ENCODE measurements around the gene PNISR. TPM values are rescaled to one million over a fixed set of nuclear protein-coding genes. Genes with fewer than 3 reads are reported as not detected.

The PNISR gene
- total RNA-seq, 4 donors from 2014 or later, result 183 to 302 (median 241) TPM

- DNase-seq, result no peak
- no peak for TF ChIP-seq POLR2A (IDR thresholded peaks at IDR 0.05)
- TF ChIP-seq CTCF (IDR thresholded peaks at IDR 0.05), result no peak
- WGBS, 2 donors, result 83% methylated on average over 9 of the region's 9 CpGs
- H3K4me1 ChIP-seq, result peaks cover 10 to 14% of the 10 kb centered on the region in 2 donors
- no peaks in the 10 kb centered on the region for H3K9me3 ChIP-seq
- intact Hi-C loops (cut with DNase I), result no loop called here
- no peaks in the 10 kb centered on the region for H3K27me3 ChIP-seq
- no peaks in the 10 kb centered on the region for H3K36me3 ChIP-seq
- H3K27ac ChIP-seq, result no peak overlapping the region
- no peak overlapping the region for H3K4me3 ChIP-seq (replicated peaks in 1 of 3)
Observed at GRCh38 chr6:99416892-99417767, 8.0 kb downstream of the PNISR start.

GRCh38 chr6:99416226-99416625, 8.9 kb downstream of the PNISR start:
- Histone ChIP-seq H3K9me3 (no peaks in the 10 kb centered on the region), H3K27me3 (no peaks in the 10 kb centered on the region), H3K4me3 (replicated peaks in 1 of 3) (no peak overlapping the region), H3K27ac (no peak overlapping the region), H3K4me1 (peaks cover 4 to 5% of the 10 kb centered on the region in 2 donors), H3K36me3 (no peaks in the 10 kb centered on the region)
- TF ChIP-seq POLR2A (IDR thresholded peaks at IDR 0.05) (no peak), CTCF (IDR thresholded peaks at IDR 0.05) (no peak)
- intact Hi-C loops (cut with DNase I), result no loop called here
- no peak for DNase-seq
- WGBS, 2 donors, result 88 to 91% methylated on average over 2 of the region's 2 CpGs

- intact Hi-C loops (cut with DNase I), result no loop called here
- Histone ChIP-seq H3K36me3 (no peaks in the 10 kb centered on the region), H3K27me3 (no peaks in the 10 kb centered on the region), H3K4me3 (replicated peaks in 1 of 3) (no peak overlapping the region), H3K27ac (no peak overlapping the region), H3K4me1 (peaks cover 4% of the 10 kb centered on the region in 2 donors), H3K9me3 (no peaks in the 10 kb centered on the region)
- DNase-seq, result no peak
- TF ChIP-seq POLR2A (IDR thresholded peaks at IDR 0.05), result no peak
- no peak for TF ChIP-seq CTCF (IDR thresholded peaks at IDR 0.05)
Observed at GRCh38 chr6:99415446-99415845, 9.7 kb downstream of the PNISR start.

- H3K4me3 ChIP-seq (replicated peaks in 1 of 3), result no peak overlapping the region
- no peaks in the 10 kb centered on the region for H3K9me3 ChIP-seq
- H3K36me3 ChIP-seq, result peaks cover 10 to 17% of the 10 kb centered on the region in 2 donors
- no peaks in the 10 kb centered on the region for H3K4me1 ChIP-seq
- no peak for DNase-seq
- H3K27ac ChIP-seq, result no peak overlapping the region
- H3K27me3 ChIP-seq, result no peaks in the 10 kb centered on the region
- intact Hi-C loops (cut with DNase I), result no loop called here
- 90 to 91% methylated on average over 1 of the region's 1 CpG for WGBS, 2 donors
- no peak for TF ChIP-seq POLR2A (IDR thresholded peaks at IDR 0.05)
- TF ChIP-seq CTCF (IDR thresholded peaks at IDR 0.05), result no peak
Observed at GRCh38 chr6:99412065-99412464, 13.0 kb downstream of the PNISR start.

GRCh38 chr6:99409672-99410071, 15.4 kb downstream of the PNISR start:
- H3K36me3 ChIP-seq, result peaks cover 34 to 41% of the 10 kb centered on the region in 2 donors
- H3K27ac ChIP-seq, result no peak overlapping the region
- no peak overlapping the region for H3K4me3 ChIP-seq (replicated peaks in 1 of 3)
- H3K27me3 ChIP-seq, result no peaks in the 10 kb centered on the region
- no peak for TF ChIP-seq POLR2A (IDR thresholded peaks at IDR 0.05)
- no peak for TF ChIP-seq CTCF (IDR thresholded peaks at IDR 0.05)
- no peaks in the 10 kb centered on the region for H3K9me3 ChIP-seq
- no peak for DNase-seq
- intact Hi-C loops (cut with DNase I), result loop anchor here (10.0 kb wide), 1 partner anchor 75 kb away; no protein-coding TSS in a partner anchor
- H3K4me1 ChIP-seq, result no peaks in the 10 kb centered on the region

All from thyroid gland (tissue), 4 donors.